SKM-1 (cell line): ENCODE results near the gene BAZ1B.
"Not testable (repeated sequence)": the region's sequence is repeated elsewhere in the genome, so short reads cannot be mapped to it uniquely, and the experiment has no call there.

Experiments used
- DNase-seq: peaks from one replicate; lab custom pipeline; 2025; ENCODE audit not compliant: unreplicated experiment; lab: John Stamatoyannopoulos, UW

The BAZ1B gene

GRCh38 chr7:73544678-73545077 lies 22.6 kb upstream of the BAZ1B start:
- DNase-seq = no peak

GRCh38 chr7:73541722-73542121 lies 19.6 kb upstream of the BAZ1B start:
- DNase-seq = no peak

DNA sequence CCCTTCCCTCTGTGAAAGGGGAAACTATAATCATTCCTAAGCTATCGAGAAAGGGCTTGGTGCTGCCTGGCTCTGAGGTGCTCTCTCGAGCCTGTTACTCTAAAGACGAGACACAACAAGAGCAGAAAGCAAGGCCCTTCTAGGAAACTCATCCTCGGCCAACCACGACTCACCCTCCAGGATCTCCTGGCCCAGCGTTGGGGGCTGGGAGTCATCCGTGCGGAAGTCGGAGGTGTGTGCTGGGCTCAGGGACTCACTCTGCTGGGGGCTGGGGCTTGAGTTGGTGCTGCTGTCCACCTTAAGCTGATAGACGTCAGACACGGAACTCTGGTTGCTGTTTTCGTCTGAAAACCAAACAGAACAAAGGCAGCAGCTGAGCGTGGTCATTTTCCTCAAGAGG lies 17.6 kb upstream of the BAZ1B start:
- DNase-seq = no peak

DNA sequence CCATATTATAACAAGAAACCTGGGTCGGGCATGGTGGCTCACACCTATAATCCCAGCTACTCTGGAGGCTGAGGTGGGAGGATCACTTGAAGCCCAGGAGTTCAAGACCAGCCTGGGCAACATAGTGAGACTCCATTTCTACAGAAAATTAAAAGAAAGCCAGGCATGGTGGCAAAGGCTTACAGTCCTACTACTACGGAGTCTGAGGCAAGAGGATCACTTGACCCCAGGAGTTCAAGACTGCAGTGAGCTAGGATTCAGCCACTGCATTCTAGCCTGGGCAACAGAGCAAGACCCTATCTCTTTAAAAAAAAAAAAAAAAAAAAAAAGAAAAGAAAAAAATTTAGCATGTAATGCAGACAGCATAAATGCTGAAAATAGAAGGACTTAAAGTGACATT lies 16.4 kb upstream of the BAZ1B start:
- not testable (repeated sequence) for DNase-seq

DNA sequence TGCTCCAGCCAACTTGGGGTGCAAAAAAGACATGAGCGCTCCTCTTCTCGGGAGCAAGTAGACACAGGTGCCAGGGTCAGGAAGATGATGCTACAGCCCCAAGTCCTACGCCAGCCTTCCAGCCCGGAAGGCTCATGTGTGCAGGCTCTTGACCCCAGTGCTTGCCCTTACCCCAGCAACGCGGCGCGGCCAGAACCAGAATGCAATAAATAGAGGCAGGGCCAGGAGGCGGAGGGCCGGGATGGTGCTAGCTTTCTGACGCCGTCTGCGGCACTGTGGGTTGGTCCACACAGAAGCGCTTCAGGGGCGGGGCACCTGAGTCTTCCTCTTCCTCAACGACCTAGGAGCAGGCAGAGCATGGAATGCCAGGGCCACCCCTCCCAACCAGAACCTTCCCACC lies 15.0 kb upstream of the BAZ1B start:
- DNase-seq = no peak

- DNase-seq = no peak
Observed at GRCh38 chr7:73536479-73536878, 14.4 kb upstream of the BAZ1B start.

DNA sequence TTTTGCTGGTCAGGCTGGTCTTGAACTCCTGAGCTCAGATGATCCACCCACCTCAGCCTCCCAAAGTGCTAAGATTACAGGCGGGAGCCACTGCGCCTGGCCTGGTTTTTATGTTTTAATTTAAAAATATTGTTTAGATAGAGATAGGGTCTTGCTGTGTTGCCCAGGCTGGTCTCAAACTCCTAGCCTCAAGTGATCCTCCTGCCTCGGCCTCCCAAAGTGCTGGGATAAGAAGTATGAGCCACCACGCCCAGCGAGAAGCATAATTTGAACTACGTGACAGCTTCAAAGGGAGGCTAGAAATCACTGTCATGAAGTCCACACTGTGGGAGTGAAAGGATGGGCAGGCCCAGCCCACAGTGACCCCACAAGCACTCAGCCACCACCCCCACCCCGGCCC lies 13.8 kb upstream of the BAZ1B start:
- DNase-seq = not testable (repeated sequence)

DNA sequence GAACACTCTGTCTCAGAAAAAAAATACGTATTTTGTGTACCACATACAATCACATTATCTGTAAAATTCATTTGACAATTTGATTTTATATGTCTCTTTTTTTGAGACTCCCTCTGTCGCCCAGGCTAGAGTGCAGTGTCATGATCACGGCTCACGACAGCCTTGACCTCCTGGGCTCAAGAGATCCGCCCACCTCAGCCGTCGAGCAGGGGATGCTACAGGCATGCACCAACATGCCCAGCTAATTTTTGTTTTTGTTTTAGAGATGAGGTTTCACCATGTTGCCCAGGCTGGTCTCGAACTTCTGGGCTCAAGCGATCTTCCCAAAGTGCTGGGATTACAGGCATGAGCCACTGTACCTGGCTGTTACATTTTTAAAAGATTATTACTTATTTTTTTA lies 11.6 kb upstream of the BAZ1B start:
- no peak for DNase-seq

- DNase-seq = no peak
Observed at GRCh38 chr7:73532224-73532623, 10.1 kb upstream of the BAZ1B start.

DNA sequence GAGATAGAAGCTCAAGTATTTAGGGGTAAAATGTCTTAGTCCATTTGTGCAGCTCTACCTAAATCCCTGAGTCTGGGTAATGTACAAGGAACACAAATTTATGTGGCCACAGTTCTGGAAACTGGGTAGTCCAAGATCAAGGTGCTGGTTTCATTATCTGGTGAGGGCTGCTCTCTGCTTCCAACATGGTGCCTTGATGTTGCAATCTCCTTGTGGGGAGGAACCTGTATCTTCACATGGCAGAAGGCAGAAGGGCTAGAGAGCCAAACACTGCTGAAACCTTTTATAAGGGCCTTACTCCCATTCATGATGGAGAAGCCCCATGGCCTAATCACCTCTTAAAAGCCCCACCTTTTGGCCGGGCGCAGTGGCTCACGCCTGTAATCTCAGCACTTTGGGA lies 8.7 kb upstream of the BAZ1B start:
- no peak for DNase-seq

- no peak for DNase-seq
Observed at GRCh38 chr7:73526896-73527821, 5.1 kb upstream of the BAZ1B start.

GRCh38 chr7:73526158-73526494 lies 4.0 kb upstream of the BAZ1B start:
- not testable (repeated sequence) for DNase-seq

DNA sequence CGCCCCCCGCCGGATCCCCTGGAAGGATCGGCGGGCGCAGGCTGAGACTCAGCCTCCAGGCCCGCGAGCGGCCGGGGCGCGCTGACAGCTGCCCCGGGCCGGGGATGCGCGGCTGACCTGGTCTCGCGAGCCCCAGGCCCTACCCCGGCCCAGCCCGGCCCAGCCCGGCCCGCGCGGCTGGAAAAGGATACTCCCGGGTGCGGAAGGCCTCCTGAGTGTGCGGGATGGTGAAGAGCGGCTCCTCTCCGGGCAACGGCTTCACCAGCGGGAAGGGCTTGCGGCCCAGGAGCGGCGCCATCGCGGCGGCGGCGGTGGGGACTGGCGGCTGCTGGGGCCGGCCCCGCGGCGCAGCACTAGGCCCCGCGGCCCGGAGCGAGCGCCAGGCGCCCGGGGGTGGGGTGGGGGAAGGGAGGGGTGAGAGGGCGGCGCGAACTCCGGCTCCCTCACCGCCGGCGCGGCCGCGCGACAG lies 423 bp downstream of the BAZ1B start:
- peak; percentile 49 for DNase-seq

GRCh38 chr7:73520673-73521635 lies 1.1 kb downstream of the BAZ1B start:
- DNase-seq = no peak

DNA sequence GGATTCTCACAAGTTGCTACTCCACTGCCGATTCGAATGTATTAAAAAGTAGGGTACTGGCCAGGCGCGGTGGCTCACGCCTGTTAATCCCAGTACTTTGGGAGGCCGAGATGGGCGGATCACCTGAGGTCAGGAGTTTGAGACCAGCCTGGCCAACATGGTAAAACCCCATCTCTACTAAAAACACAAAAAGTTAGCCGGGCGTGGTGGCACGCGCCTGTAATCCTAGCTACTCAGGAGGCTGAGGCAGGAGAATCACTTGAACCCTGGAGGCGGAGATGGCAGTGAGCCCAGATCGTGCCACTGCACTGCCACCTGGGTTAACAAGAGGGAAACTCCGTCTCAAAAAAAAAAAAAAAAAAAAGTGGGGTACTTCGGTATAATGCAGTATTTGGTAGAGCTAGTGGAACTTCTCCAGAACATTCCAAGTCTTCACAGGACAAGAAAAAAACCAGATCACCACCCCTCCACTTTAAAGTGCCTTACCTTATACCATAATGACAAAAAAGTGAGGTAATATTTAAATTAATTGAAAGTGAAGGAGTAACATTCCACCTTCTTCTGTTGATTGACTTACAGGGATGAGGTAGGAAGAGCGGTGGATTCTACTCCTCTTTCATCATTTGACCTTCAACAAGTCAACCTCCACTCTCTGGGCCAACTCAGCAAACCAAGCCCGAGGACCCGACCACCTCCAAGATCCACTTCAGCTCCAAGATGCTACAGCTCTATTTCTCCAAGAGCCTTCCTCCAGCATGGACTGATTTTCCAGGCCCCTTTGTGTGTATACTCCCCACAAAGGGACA lies 2.0 kb downstream of the BAZ1B start:
- DNase-seq = no peak

GRCh38 chr7:73518470-73518869 lies 3.6 kb downstream of the BAZ1B start:
- DNase-seq = no peak

GRCh38 chr7:73517241-73517995 lies 4.7 kb downstream of the BAZ1B start:
- DNase-seq = no peak

- DNase-seq = no peak
Observed at GRCh38 chr7:73515178-73515577, 6.9 kb downstream of the BAZ1B start.

DNA sequence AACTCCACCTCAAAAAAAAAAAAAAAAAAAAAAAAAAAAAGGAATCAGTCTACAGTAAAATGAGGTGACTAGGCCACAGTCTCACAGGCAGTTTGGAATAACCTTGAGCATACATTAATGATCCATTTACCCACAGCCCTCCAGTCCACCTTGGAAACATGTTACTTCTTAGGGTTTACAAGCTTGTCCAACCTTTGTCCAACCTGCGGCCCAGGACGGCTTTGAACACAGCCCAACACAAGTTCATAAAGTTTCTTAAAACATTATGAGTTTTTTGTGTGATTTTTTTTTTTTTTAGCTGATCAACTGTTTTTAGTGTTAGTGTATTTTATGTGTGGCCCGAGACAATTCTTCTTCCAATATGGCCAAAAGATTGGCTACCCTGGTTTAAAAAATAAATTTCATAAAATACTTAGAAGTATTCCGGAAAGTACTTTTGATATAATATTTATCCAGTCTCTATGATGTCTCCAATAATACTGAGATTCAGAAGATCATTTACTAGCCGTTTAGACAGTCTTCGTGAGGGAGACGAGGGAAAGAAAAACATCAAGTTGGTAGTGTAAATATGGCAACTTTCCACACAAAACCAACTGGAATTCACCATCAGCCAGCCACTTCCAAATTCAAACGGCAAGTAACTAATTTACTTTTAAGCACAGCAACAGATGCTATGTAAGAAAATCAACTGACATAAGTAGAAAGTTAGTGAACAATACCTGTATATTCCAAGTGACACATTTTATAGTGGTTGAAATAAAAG lies 9.9 kb downstream of the BAZ1B start:
- no peak for DNase-seq

DNA sequence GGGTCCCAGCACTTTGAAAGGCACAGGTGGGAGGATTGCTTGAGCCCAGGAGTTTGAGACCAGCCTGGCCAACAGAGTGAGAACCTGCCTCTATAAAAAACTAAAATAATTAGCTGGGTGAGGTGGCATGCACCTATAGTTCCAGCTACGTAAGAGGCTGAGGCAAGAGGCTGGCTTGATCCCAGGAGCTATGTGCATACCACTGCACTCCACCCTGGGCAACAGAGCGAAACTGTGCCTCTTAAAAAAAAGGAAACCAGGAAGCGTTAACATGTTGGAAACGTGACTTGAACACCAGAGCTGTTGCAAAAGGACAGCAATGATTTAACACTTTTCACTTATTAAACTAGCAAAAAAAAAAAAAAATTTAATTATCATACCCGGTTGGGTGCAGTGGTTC lies 12.6 kb downstream of the BAZ1B start:
- DNase-seq = no peak
